Chondrocyte (in vitro differentiated cells): ENCODE data around the gene NMNAT1. TPM values are rescaled to one million over a fixed set of nuclear protein-coding genes. Genes with fewer than 3 reads are reported as not detected.

ENCODE experiments used
- DNase-seq: peaks from one replicate; pipeline ENCODE4 v3.0.0; 2021; ENCODE audit warnings: mixed read lengths, low spot score
- H3K27ac Mint-ChIP-seq: one replicate; pipeline ENCODE4 v1.8.0; 2021; ENCODE audit warnings: mild to moderate bottlenecking, moderate library complexity, mixed read lengths; ENCODE audit not compliant: unreplicated experiment
- H3K27me3 Mint-ChIP-seq: 2 replicates; pipeline ENCODE4 v1.8.0; 2021; ENCODE audit warnings: low read depth, mixed read lengths
- H3K36me3 Mint-ChIP-seq: 2 replicates; pipeline ENCODE4 v1.8.0; 2021; ENCODE audit warnings: low read depth, mixed read lengths
- H3K4me1 Mint-ChIP-seq: 2 replicates; pipeline ENCODE4 v1.8.0; 2021; ENCODE audit warnings: low read depth, mild to moderate bottlenecking, mixed read lengths
- H3K4me3 Mint-ChIP-seq: one replicate; pipeline ENCODE4 v1.8.0; 2021; ENCODE audit warnings: mild to moderate bottlenecking, moderate library complexity, mixed read lengths; ENCODE audit not compliant: unreplicated experiment
- H3K9me3 Mint-ChIP-seq: 2 replicates; pipeline ENCODE4 v1.8.0; 2021; ENCODE audit warnings: low read depth, mixed read lengths
- total RNA-seq: library from RNA; stranded (reverse); gene quantifications from 3 replicates; pipeline ENCODE4 v1.2.1, GENCODE V29; 2021
- TF ChIP-seq, protein P1 (sequence below): fragments of 200-600 bp; sonication (generic); IDR thresholded peaks from 2 replicates; pipeline ENCODE4 v1.5.0; 2021; ENCODE audit warnings: antibody characterized with exemption, mild to moderate bottlenecking, moderate library complexity

NMNAT1 gene
- total RNA-seq, 1 donor from 2014 or later: 13.8 TPM

DNA sequence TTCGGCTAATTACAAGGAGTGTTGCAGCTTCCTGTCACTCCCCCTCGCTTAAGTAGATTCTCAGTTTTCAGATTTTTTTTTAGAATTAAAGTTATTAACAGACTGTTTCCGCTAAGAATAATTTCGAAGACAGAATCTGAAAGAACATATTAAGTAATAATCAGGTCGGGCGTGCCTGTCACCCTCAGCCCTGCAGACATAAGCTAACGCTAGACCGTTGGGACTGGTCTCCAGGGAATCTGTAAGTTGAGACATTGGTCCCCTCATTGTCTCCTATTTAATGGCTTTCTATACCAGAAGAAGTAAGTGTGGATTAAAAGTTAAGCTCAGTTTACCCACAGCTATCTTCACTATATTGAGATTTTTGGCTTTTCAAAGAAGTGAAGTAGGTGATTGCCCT lies 14.5 kb downstream of the NMNAT1 start:
- Mint-ChIP-seq H3K36me3 (no peaks in the 10 kb centered on the region), H3K27me3 (no peaks in the 10 kb centered on the region), H3K4me3 (no peak overlapping the region), H3K27ac (no peak overlapping the region), H3K9me3 (no peaks in the 10 kb centered on the region), H3K4me1 (peaks cover 11% of the 10 kb centered on the region)
- TF ChIP-seq, protein P1, sequence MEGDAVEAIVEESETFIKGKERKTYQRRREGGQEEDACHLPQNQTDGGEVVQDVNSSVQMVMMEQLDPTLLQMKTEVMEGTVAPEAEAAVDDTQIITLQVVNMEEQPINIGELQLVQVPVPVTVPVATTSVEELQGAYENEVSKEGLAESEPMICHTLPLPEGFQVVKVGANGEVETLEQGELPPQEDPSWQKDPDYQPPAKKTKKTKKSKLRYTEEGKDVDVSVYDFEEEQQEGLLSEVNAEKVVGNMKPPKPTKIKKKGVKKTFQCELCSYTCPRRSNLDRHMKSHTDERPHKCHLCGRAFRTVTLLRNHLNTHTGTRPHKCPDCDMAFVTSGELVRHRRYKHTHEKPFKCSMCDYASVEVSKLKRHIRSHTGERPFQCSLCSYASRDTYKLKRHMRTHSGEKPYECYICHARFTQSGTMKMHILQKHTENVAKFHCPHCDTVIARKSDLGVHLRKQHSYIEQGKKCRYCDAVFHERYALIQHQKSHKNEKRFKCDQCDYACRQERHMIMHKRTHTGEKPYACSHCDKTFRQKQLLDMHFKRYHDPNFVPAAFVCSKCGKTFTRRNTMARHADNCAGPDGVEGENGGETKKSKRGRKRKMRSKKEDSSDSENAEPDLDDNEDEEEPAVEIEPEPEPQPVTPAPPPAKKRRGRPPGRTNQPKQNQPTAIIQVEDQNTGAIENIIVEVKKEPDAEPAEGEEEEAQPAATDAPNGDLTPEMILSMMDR: no peak
- peak; percentile 9 for DNase-seq

DNA sequence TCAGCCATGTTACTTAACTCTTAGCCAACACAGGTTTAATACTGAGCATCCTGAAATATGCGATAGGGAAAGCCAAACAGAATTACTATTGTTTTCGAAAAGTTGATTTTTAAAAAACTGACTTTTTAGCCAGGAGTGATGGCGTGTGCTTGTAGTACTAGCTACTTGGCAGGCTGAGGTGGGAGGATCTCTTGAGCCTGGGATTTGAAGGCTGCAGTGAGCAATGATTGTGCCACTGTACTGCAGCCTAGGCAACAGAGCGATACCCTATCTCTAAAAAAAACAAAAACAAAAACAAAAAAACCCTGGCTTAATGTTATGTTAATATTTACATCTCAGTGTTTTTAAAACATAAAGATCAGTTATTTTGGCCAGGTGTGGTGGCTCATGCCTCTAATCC lies 16.7 kb downstream of the NMNAT1 start:
- Mint-ChIP-seq H3K4me1 (peaks cover 11% of the 10 kb centered on the region), H3K27me3 (no peaks in the 10 kb centered on the region), H3K27ac (no peak overlapping the region), H3K9me3 (no peaks in the 10 kb centered on the region), H3K4me3 (no peak overlapping the region), H3K36me3 (no peaks in the 10 kb centered on the region)
- no peak for DNase-seq
- TF ChIP-seq, protein P1: no peak

DNA sequence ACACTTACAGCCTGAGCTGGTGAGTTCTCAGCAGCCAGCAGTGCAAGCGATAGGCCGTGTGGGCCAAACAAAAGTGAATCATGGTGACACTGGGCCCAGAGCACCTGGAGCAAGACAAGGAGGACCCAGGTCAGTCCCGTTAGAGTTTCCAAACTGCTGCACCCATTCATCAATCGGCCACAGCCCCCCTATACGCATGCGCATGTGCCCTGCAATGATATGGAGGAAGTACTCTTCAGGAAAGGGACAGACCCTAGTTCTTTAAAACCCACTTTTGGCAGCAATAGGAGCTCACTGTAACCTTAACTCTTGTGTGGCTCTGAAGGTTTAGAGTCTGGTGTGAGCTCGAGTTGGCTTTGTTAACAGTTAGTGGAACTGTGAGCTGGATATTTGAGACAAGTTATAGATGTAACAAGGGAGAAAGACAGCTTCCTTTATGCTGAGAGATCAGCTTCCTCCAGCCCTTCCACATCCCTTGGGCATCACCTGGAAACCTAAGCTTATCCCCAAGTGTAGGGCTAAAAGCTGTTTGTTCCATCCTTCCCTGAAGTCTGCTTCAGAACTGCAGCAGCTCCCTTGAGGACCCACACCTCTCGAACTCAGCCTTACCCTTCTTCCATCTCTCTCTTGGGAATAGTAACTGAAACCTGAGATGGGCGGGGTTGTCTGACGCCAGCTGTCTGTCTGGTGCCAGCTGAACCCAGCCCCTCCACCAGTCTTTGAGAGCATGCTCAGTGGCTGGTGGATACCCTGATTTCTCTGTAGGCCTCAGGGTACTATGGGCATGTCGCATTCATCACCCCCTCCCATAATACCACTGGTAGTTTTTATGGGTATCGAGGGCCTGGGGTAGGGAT lies 17.7 kb downstream of the NMNAT1 start:
- no peak for DNase-seq
- TF ChIP-seq, protein P1: no peak
- Mint-ChIP-seq H3K36me3 (no peaks in the 10 kb centered on the region), H3K4me3 (no peak overlapping the region), H3K27ac (no peak overlapping the region), H3K4me1 (peaks cover 11% of the 10 kb centered on the region), H3K9me3 (no peaks in the 10 kb centered on the region), H3K27me3 (no peaks in the 10 kb centered on the region)

DNA sequence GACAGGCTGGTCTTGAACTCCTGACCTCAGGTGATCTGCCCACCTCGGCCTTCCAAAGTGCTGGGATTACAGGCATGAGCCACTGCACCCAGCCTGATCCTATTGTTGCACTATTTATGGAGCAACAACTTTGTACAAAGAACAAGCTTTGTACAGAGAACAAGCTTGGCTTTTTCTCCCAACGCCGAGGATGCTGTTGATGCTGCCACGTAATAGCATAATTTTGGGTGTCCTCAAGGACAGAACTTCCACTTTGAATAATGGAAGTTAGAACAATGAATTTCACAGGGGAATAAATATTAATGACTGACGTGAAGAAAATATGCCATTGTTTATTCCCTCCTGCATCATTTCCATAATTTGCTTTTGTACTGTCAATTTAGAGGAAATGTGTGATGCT lies 41.0 kb downstream of the NMNAT1 start:
- Mint-ChIP-seq H3K27me3 (no peaks in the 10 kb centered on the region), H3K4me1 (no peaks in the 10 kb centered on the region), H3K36me3 (peaks cover 16% of the 10 kb centered on the region), H3K4me3 (no peak overlapping the region), H3K27ac (no peak overlapping the region), H3K9me3 (no peaks in the 10 kb centered on the region)
- DNase-seq: no peak
- TF ChIP-seq, protein P1: no peak

DNA sequence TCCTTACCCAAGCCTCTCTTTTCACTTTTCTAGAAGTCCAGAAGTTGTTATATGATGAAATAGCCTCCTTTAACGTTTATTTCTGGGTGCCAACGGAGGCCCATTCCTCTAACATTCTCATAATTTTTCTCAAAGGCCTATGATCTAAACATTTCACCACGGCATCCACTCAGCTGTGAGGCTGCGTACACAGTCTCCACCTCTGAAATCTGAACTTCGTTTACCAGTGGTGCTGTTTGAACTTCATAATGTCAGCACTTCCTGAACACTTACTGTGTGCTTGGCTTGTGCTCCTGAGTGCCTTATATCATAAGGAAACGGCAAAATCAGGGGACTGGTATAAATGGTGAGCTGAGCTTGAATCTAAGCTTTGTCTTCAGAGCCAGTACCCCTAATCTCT lies 41.7 kb downstream of the NMNAT1 start:
- H3K36me3 Mint-ChIP-seq: peaks cover 16% of the 10 kb centered on the region
- TF ChIP-seq, protein P1: no peak
- no peaks in the 10 kb centered on the region for H3K27me3 Mint-ChIP-seq
- H3K4me1 Mint-ChIP-seq: no peaks in the 10 kb centered on the region
- no peak overlapping the region for H3K27ac Mint-ChIP-seq
- no peaks in the 10 kb centered on the region for H3K9me3 Mint-ChIP-seq
- H3K4me3 Mint-ChIP-seq: no peak overlapping the region
- DNase-seq: no peak
